Transverse colon (tissue), 3 donors: ENCODE results near the gene LEKR1.

Experiments used
- CTCF ChIP-seq, 5 experiments: fragments of 200-600 bp in 3 of 5; fragments of 450-650 bp in 2 of 5; sonication (generic) in 3 of 5; IDR thresholded peaks; 1 replicate in 2 of 5; 2 replicates in 3 of 5; pipeline ENCODE4 v1.5.1; 2016 to 2017; ENCODE audit warnings: antibody characterized with exemption in 5 of 5, inconsistent platforms in 3 of 5, mild to moderate bottlenecking in 2 of 5, moderate library complexity in 1 of 5
- EP300 ChIP-seq: sonication (generic); formaldehyde crosslinking; IDR thresholded peaks from one replicate; pipeline ENCODE4 v1.6.1; 2017; ENCODE audit warnings: antibody characterized with exemption, low read depth
- POLR2A ChIP-seq: fragments of 450-650 bp; IDR thresholded peaks from one replicate; pipeline ENCODE4 v1.6.1; 2016; ENCODE audit warnings: antibody characterized with exemption, mild to moderate bottlenecking, moderate library complexity

- TF ChIP-seq CTCF (IDR thresholded peaks at IDR 0.05) (no peak), POLR2A (no peak), EP300 (no peak)
These were observed 204.6 kb downstream of the LEKR1 start for GRCh38 chr3:157030712-157031111.
